ENCODE results near the gene SMKR1. TPM values are rescaled to one million over a fixed set of nuclear protein-coding genes. Genes with fewer than 3 reads are reported as not detected.
"Not testable (repeated sequence)": the region's sequence is repeated elsewhere in the genome, so short reads cannot be mapped to it uniquely, and the experiment has no call there.

SMKR1 gene
- polyA plus RNA-seq, 1 donor from 2014 or later: 8.3 TPM

DNA sequence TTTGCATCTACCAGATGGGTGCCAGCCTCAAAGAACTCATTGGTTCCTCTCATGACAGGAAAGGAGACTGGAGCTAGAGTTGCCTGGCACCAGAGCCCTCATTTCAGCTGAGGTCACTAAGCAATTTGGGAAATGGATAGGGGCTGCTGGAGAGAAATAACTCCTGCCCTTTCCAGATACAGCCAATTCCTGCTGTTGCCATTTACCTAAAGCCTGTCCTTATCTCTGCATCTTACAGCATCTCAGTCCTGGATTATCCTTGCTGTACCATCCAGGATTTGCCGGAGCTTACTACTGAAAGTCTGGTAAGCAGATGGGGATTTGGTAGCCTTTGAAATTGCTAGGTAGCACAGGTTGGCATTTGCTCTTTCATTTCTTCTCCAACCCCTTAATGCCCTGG is 31.9 kb upstream of the SMKR1 start:
- Mint-ChIP-seq H3K27me3 (no peaks in the 10 kb centered on the region), H3K4me1 (peaks cover 0 to 2% (median 1%) of the 10 kb centered on the region in 3 donors), H3K4me3 (no peak overlapping the region), H3K27ac (peak overlapping the region in 1 of 3 donors; percentile 43), H3K36me3 (peaks cover 2% of the 10 kb centered on the region), H3K9me3 (peaks cover 0 to 2% (median 0%) of the 10 kb centered on the region in 3 donors)

DNA sequence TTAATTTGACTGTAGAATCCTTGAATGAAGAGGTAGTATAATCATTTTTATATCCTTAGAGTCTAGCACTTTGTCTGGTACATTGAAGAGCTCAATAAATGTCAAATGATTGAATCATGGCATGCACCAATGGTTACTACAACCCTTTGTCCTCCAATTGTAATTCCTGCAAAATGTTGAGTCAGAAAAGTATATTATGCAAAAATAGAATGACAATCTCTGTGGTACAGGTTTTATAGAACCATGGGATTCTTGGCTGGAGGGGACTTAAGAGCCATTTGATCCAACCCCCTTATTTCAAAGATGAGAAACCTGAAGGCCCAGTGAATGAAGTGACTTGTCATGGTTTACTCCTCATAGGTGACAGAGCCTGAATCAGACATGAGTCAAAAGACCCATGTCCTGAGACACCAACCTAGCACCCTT is 30.9 kb upstream of the SMKR1 start:
- Mint-ChIP-seq H3K27me3 (no peaks in the 10 kb centered on the region), H3K4me1 (peaks cover 0 to 2% (median 1%) of the 10 kb centered on the region in 3 donors), H3K27ac (no peak overlapping the region)

DNA sequence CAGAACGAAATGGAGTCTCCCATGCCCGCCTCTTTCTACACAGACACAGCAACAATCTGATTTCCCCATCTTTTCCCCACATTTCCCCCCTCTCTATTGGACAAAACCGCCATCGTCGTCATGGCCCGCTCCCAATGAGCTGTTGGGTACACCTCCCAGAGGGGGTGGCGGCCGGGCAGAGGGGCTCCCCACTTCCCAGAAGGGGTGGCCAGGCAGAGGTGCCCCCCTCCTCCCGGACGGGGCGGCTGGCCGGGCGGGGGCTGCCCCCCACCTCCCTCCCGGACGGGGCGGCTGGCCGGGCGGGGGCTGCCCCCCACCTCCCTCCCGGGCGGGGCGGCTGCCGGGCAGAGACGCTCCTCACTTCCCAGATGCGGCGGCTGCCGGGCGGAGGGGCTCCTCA is 26.4 kb upstream of the SMKR1 start:
- H3K27me3 Mint-ChIP-seq, H3K4me3 Mint-ChIP-seq, H3K36me3 Mint-ChIP-seq, H3K4me1 Mint-ChIP-seq, H3K9me3 Mint-ChIP-seq, H3K27ac Mint-ChIP-seq: not testable (repeated sequence)

More for the DNA sequence above, 30.9 kb upstream of the SMKR1 start:
- peaks cover 2% of the 10 kb centered on the region for H3K36me3 Mint-ChIP-seq
- peaks cover 0 to 2% (median 0%) of the 10 kb centered on the region in 3 donors for H3K9me3 Mint-ChIP-seq
- no peak overlapping the region for H3K4me3 Mint-ChIP-seq

DNA sequence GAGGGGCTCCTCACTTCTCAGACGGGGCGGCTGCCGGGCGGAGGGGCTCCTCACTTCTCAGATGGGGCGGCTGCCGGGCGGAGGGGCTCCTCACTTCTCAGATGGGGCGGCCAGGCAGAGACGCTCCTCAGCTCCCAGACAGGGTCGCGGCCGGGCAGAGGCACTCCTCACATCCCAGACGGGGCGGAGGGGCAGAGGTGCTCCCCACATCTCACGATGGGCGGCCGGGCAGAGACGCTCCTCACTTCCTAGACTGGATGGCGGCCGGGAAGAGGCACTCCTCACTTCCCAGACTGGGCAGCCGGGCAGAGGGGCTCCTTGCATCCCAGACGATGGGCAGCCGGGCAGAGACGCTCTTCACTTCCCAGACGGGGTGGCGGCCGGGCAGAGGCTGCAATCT is 25.9 kb upstream of the SMKR1 start:
- not testable (repeated sequence) for H3K4me3 Mint-ChIP-seq, H3K9me3 Mint-ChIP-seq, H3K27me3 Mint-ChIP-seq, H3K27ac Mint-ChIP-seq, H3K4me1 Mint-ChIP-seq, H3K36me3 Mint-ChIP-seq

DNA sequence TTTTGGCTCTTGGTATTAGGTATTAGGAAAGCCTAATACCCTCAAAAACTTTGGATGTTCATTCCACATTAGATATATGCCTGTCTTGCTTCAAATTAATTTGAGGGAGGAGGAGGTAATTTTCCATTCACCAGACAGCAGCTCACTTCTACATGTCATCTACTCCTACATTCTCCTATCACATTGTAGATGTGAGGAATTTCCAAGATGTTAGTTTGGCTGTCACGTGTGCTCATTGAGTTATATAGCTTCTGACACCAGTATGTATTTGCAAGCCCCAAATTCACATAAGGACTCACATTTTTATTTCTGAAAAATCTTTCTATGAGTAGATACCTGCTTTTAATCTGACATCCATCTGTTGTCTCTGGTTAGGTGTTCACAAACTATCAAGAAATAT is 22.5 kb upstream of the SMKR1 start:
- peaks cover 0 to 2% (median 2%) of the 10 kb centered on the region in 3 donors for H3K4me1 Mint-ChIP-seq
- H3K27ac Mint-ChIP-seq: no peak overlapping the region
- no peak overlapping the region for H3K4me3 Mint-ChIP-seq
- H3K36me3 Mint-ChIP-seq: peaks cover 2% of the 10 kb centered on the region
- H3K9me3 Mint-ChIP-seq: peaks cover 0 to 2% (median 0%) of the 10 kb centered on the region in 3 donors
- no peaks in the 10 kb centered on the region for H3K27me3 Mint-ChIP-seq

DNA sequence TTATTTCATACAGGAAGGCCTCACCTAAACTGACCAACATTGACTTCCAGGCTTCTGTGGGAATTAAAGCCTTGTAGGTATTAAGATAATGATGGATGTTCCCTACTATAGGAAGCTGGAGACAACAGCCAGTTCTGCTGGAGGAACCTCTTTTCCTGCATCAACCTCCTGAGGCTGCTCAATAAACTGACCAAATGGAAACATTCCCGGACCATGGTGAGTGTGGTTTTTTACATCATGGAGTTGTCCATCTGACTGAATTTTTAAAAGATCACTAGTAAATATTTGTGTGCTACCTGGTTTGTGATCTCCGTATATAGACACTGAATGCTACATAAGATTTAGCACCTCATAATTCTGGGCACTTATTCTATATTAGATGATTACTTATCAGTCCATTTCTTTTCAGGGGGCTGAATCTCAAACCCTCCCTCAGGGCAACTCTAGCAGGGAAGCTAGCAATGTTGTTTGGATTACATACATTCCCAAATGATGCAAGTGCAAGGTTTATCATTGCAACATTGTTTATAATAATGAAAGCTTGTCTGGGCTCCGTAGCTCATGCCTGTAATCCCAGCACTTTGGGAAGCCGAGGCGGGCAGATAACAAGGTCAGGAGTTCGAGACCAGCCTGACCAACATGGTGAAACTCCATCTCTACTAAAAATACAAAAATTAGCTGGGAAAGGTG is 21.5 kb upstream of the SMKR1 start:
- H3K4me3 Mint-ChIP-seq: no peak overlapping the region
- peak overlapping the region in 1 of 3 donors; percentile 39 for H3K27ac Mint-ChIP-seq
- H3K36me3 Mint-ChIP-seq: no peaks in the 10 kb centered on the region
- H3K27me3 Mint-ChIP-seq: no peaks in the 10 kb centered on the region
- peaks cover 0 to 6% (median 4%) of the 10 kb centered on the region in 3 donors for H3K4me1 Mint-ChIP-seq
- no peaks in the 10 kb centered on the region for H3K9me3 Mint-ChIP-seq

DNA sequence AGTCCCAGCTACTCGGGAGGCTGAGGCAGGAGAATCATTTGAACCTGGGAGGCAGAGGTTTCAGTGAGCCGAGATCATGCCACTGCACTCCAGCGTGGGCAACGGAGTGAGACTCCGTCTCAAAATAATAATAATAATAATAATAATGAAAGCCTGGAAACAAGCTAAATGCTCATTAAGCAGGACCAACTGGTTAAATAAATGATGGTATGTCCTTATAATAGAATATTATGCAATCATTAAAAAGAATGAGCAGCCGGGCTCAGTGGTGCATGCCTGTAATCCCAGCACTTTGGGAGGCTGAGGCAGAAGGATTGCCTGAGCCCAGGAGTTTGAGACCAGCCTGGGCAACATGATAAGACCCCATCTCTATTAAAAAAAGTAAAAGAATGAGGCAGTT is 21.0 kb upstream of the SMKR1 start:
- H3K4me3 Mint-ChIP-seq, H3K27ac Mint-ChIP-seq, H3K4me1 Mint-ChIP-seq, H3K9me3 Mint-ChIP-seq, H3K27me3 Mint-ChIP-seq, H3K36me3 Mint-ChIP-seq: not testable (repeated sequence)

DNA sequence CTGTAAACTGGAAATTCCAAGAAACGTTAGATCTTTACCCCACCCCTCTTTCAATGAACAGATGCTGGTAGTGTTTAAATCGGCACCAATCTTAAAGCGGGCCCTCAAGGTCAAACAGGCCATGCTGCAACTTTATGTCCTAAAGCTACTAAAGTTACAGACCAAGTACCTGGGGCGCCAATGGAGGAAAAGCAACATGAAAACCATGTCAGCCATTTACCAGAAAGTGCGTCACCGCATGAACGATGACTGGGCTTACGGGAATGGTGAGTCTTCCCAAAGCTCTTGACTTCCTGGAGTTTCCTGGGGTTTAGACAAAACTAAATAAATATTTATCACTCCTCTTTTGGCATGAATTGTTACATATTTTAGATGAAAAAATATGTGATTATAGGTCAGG is 19.6 kb upstream of the SMKR1 start:
- Mint-ChIP-seq H3K9me3 (no peaks in the 10 kb centered on the region), H3K36me3 (no peaks in the 10 kb centered on the region), H3K4me1 (peaks cover 0 to 6% (median 2%) of the 10 kb centered on the region in 3 donors), H3K4me3 (no peak overlapping the region), H3K27ac (no peak overlapping the region), H3K27me3 (no peaks in the 10 kb centered on the region)

DNA sequence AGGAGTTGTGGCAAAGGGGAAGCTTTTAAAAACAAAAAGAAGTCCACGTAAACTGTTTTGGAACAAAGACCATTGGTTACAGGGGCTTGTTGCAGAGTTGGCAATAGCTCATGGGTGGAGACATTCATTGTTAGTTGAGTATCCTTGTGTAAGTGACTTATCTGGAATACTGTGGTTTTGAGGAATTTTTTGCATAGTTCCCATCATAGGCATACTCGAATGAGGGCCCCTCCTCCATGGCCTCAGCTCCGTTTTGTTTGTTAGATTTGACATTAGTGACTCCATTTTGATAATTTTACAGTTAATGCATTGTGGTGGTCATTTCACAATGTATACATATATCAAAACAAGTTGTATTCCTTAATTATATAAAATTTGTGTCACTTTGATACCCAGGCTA is 12.8 kb upstream of the SMKR1 start:
- Mint-ChIP-seq H3K4me1 (peaks cover 11 to 20% (median 15%) of the 10 kb centered on the region in 3 donors), H3K9me3 (no peaks in the 10 kb centered on the region), H3K27me3 (no peaks in the 10 kb centered on the region), H3K4me3 (no peak overlapping the region), H3K36me3 (no peaks in the 10 kb centered on the region), H3K27ac (no peak overlapping the region)

DNA sequence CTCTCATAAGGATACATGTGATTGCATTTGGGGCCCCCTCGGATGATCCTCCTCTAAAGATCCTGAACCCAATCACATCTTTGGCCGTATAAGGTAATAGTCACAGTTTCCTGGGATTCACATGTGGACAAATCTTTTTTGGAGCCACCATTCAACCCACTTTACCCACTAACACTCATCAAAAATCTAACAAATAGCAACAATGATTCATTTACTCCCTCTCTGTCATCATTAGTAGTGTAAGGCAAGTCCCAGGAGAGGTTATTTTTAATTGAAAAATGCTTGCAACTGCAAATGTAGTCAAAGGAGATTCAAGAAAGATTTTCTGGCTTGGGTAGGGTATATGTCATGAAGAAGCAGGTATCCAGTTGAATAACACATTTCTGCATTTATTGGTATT is 9.9 kb upstream of the SMKR1 start:
- Mint-ChIP-seq H3K9me3 (no peaks in the 10 kb centered on the region), H3K4me3 (no peak overlapping the region), H3K36me3 (peaks cover 4% of the 10 kb centered on the region), H3K4me1 (peaks cover 22 to 27% (median 22%) of the 10 kb centered on the region in 3 donors), H3K27me3 (no peaks in the 10 kb centered on the region), H3K27ac (peak overlapping the region in 2 of 3 donors; percentile 33 to 88)

DNA sequence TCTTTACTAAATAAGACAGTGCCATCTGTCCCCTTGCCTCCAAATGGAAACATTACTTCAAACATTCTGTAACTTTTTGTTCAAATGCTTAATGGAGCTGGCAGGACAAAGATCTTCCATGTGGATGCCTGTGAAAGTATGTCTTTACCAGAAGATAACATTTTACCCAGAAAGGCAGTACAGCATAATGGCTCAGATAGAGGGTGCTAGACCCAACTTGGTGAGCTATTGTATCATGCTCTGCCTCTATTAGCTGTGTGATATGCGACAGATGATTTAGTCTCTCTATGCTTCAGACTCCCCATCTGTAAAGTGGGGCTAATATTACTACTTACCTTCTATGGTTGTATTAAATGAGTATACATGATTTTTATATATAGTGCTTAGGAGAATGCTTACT is 8.8 kb upstream of the SMKR1 start:
- Mint-ChIP-seq H3K36me3 (peaks cover 4% of the 10 kb centered on the region), H3K9me3 (no peaks in the 10 kb centered on the region), H3K27ac (peak overlapping the region; percentile 88 to 96 (median 94)), H3K4me1 (peaks cover 22 to 33% (median 27%) of the 10 kb centered on the region in 3 donors), H3K27me3 (no peaks in the 10 kb centered on the region), H3K4me3 (peak overlapping the region in 2 of 4 donors; percentile 36 to 71)

DNA sequence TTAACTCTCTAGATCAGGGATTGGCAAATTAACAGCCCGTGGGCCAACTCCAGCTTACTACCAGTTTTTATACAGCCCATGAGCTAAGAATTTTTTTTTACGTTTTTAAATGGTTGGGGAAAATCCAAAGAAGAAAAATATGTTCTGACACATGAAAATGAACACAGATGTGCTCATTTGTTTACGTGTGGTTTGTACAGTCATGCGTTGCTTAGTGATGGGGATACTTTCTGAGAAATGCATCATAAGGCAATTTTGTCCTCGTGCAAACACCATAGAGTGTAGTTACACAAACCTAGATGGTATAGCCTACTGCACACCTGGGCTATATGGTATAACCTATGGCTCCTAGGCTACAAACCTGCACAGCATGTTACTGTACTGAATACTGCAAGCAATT is 8.3 kb upstream of the SMKR1 start:
- Mint-ChIP-seq H3K9me3 (no peaks in the 10 kb centered on the region), H3K27me3 (no peaks in the 10 kb centered on the region), H3K4me3 (peak overlapping the region in 3 of 4 donors; percentile 34 to 71 (median 36)), H3K4me1 (peaks cover 22 to 36% (median 27%) of the 10 kb centered on the region in 3 donors), H3K27ac (peak overlapping the region; percentile 88 to 96 (median 94)), H3K36me3 (peaks cover 4% of the 10 kb centered on the region)

DNA sequence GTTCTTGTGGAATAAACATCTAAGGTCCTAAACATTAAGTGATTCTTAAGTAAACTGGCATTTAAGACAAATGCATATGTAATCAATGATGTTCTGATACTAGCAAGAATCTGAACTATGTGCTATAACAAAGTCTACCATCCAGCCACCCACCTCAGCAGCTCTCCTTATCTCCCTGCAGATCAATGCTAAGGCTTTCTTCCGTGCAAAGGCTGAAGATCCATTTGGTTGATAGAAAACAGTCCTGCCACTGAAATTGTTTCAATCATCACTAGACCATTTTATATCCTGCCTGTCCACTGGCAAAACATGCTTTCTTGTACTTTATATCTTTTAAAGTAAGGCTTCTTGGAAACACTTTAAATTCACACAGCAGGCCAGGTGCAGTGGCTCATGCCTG is 6.3 kb upstream of the SMKR1 start:
- no peaks in the 10 kb centered on the region for H3K9me3 Mint-ChIP-seq
- H3K27me3 Mint-ChIP-seq: no peaks in the 10 kb centered on the region
- H3K4me1 Mint-ChIP-seq: peaks cover 32 to 41% (median 38%) of the 10 kb centered on the region in 3 donors
- H3K27ac Mint-ChIP-seq: peak overlapping the region in 2 of 3 donors; percentile 9 to 79
- peak overlapping the region in 1 of 4 donors; percentile 14 for H3K4me3 Mint-ChIP-seq
- peaks cover 4% of the 10 kb centered on the region for H3K36me3 Mint-ChIP-seq

DNA sequence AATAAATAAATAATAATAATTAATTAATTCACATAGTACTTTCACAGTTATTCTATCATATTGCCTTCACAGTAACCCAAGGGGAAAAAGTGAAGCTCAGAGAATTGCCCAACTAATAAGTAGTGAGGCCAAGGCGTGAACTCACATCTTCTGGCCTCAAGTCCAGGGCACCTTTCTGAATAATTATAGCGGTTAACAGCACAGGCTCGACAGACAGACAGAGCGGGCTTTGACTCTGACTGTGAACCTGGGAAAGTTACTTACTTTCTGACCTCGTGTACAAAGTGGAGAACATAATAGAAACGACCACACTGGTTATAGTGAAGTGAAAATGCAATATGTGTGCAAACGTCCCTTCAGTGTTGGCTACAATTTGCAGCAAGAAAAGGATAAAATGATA is 5.7 kb upstream of the SMKR1 start:
- Mint-ChIP-seq H3K9me3 (no peaks in the 10 kb centered on the region), H3K4me1 (peaks cover 36 to 45% (median 41%) of the 10 kb centered on the region in 3 donors), H3K4me3 (peak overlapping the region in 1 of 4 donors; percentile 8), H3K36me3 (peaks cover 4% of the 10 kb centered on the region), H3K27me3 (no peaks in the 10 kb centered on the region), H3K27ac (peak overlapping the region; percentile 46 to 83 (median 77))

DNA sequence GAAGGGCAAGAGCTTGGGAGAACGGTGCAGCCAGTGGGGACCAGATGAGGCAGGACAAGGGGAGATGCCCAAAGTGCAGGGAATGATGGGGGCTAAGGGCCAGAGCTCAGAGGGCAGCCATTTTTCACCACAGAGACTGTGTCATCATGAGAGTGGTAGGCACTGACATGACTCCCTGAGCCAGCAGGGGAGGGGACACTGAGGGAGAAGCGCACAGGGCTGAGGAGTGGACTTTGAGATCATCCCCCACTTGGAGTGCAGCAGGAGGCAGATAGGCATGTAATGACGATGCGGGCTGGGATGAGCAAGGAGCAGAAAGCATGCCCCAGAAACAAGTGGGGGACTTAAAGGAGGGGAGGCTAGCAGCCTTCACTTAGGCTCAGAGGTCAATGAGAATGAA is 5.2 kb upstream of the SMKR1 start:
- Mint-ChIP-seq H3K27me3 (no peaks in the 10 kb centered on the region), H3K4me3 (peak overlapping the region in 1 of 4 donors; percentile 8), H3K9me3 (no peaks in the 10 kb centered on the region), H3K4me1 (peaks cover 36 to 46% (median 44%) of the 10 kb centered on the region in 3 donors), H3K36me3 (peaks cover 4% of the 10 kb centered on the region), H3K27ac (peak overlapping the region in 2 of 3 donors; percentile 46 to 83)

DNA sequence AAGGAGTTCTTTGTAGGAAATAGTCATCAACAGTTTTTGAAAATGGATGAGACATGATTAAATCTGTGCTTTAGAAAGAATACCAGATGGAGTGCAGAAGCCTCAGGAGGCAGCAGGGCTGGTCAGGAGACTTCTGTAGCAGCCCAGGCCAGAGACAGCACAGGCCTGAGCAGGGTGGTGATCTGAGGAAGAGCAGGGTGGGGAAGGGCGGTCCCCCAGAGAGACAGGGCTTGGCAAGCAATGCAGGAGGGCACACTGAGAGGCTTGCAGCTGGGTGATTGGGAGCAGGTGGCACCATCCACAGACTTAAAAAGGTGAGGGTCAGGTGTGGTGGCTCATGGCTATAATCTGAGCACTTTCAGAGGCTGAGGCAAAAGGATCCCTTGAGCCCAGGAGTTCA is 4.3 kb upstream of the SMKR1 start:
- peak overlapping the region in 2 of 3 donors; percentile 46 to 83 for H3K27ac Mint-ChIP-seq
- H3K27me3 Mint-ChIP-seq: no peaks in the 10 kb centered on the region
- H3K4me3 Mint-ChIP-seq: peak overlapping the region in 2 of 4 donors; percentile 8 to 66
- H3K4me1 Mint-ChIP-seq: peaks cover 37 to 45% (median 41%) of the 10 kb centered on the region in 3 donors
- H3K9me3 Mint-ChIP-seq: no peaks in the 10 kb centered on the region
- H3K36me3 Mint-ChIP-seq: peaks cover 4% of the 10 kb centered on the region

Data from IgD-negative memory B cell (primary cell).